ENCODE measurements around the gene SUPT20HL2. TPM values are rescaled to one million over a fixed set of nuclear protein-coding genes. Genes with fewer than 3 reads are reported as not detected.

The SUPT20HL2 gene
- total and polyA plus RNA-seq, 2 donors (not counting 1 experiment from before 2014, with no cell fraction given) = not detected

DNA sequence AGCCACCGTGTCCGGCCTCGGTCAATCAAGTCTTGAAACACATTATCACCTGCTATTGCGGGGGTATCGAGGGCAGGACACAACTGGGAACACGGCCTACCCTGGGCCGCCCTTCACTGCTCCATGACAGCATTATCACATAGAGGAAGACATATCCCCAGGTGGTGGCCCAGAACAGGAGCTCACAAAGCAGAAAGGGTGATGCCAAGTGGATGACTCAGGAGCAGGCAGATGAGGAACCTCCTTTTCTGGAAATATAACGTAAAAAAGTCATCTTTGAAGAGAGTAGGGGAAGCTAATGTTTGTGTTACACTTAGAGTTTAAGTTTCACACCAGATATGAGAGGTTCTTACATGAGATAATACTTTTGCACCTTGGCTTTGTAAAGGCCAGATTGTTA lies 41.2 kb upstream of the SUPT20HL2 start:
- Histone ChIP-seq H4K20me1 (ENCODE audit: control insufficient read depth, insufficient read depth, low read length, poor library complexity, severe bottlenecking) (no peaks in the 10 kb centered on the region), H2AFZ (ENCODE audit: insufficient read depth, low read depth, low read length, poor library complexity, severe bottlenecking) (no peak overlapping the region), H3K27ac (ENCODE audit: low read length in 2 of 2) (no peak overlapping the region), H3K27me3 (replicated peaks in 1 of 4; ENCODE audit: control extremely low read depth in 1 of 4, control insufficient read depth in 3 of 4, insufficient read depth in 4 of 4, low read length in 3 of 4) (no peaks in the 10 kb centered on the region), H3K4me3 (ENCODE audit: control extremely low read depth in 1 of 5, extremely low read depth in 1 of 5, insufficient read depth in 1 of 5, low read depth in 2 of 5, low read length in 4 of 5) (no peak overlapping the region), H3K36me3 (replicated peaks in 1 of 2; ENCODE audit: control extremely low read depth in 1 of 2, control insufficient read depth in 1 of 2, extremely low read depth in 1 of 2, insufficient read depth in 2 of 2, low read length in 1 of 2) (no peaks in the 10 kb centered on the region), H3K79me2 (ENCODE audit: control insufficient read depth, insufficient read depth, low read length) (no peaks in the 10 kb centered on the region), H3K9ac (ENCODE audit: low read length) (no peak overlapping the region), H3K4me1 (ENCODE audit: control insufficient read depth in 2 of 2, insufficient read depth in 2 of 2, low read length in 2 of 2) (no peaks in the 10 kb centered on the region), H3K4me2 (replicated peaks; ENCODE audit: low read depth, low read length, poor library complexity, severe bottlenecking) (no peak overlapping the region), H3K9me3 (ENCODE audit: control extremely low read depth in 1 of 3, control insufficient read depth in 2 of 3, insufficient read depth in 1 of 3, low read length in 2 of 3) (no peaks in the 10 kb centered on the region)
- no peaks in the 10 kb centered on the region for H3K9me3 Mint-ChIP-seq (ENCODE audit: insufficient read depth)
- ChIA-PET POLR2A (no interaction called here), CTCF (no interaction called here)
- H3K4me3 Mint-ChIP-seq = no peak overlapping the region
- intact Hi-C loops (cut with micrococcal nuclease) = no loop called here
- no peaks in the 10 kb centered on the region for H3K4me1 Mint-ChIP-seq
- no peak overlapping the region for H3K27ac Mint-ChIP-seq
- TF ChIP-seq EZH2 (IDR thresholded peaks at IDR 0.05; ENCODE audit: borderline replicate concordance, insufficient read depth, low read depth, low read length, poor library complexity, severe bottlenecking) = no peak
- TF ChIP-seq, protein P1, sequence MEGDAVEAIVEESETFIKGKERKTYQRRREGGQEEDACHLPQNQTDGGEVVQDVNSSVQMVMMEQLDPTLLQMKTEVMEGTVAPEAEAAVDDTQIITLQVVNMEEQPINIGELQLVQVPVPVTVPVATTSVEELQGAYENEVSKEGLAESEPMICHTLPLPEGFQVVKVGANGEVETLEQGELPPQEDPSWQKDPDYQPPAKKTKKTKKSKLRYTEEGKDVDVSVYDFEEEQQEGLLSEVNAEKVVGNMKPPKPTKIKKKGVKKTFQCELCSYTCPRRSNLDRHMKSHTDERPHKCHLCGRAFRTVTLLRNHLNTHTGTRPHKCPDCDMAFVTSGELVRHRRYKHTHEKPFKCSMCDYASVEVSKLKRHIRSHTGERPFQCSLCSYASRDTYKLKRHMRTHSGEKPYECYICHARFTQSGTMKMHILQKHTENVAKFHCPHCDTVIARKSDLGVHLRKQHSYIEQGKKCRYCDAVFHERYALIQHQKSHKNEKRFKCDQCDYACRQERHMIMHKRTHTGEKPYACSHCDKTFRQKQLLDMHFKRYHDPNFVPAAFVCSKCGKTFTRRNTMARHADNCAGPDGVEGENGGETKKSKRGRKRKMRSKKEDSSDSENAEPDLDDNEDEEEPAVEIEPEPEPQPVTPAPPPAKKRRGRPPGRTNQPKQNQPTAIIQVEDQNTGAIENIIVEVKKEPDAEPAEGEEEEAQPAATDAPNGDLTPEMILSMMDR (IDR thresholded peaks at IDR 0.05) = no peak
- WGBS (ENCODE audit: insufficient coverage) = 100% methylated on average over 5 of the region's 8 CpGs
- no peak for ATAC-seq (ENCODE audit: low read depth)
- DNase-seq = no peak
- H3K27me3 Mint-ChIP-seq = no peaks in the 10 kb centered on the region

DNA sequence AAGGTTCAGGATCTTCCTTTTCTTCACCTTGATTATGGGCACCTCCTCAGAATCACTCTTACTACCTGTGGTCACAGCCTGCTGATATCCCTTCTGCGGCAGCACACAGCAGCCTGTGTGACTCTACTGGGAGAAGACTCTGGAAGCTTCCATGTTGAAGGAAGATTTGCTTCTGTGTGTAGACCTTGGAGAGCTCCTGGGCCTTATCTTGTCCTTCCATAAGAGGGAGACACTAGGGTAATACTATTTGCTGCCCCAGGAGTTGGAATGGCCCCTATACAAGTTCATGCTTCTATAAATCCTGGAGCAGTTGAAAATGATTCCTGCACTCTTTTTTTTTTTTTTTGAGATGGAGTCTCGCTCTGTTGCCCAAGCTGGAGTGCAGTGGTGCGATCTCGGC lies 36.3 kb upstream of the SUPT20HL2 start:
- Mint-ChIP-seq H3K4me3 (no peak overlapping the region), H3K27me3 (no peaks in the 10 kb centered on the region), H3K4me1 (no peaks in the 10 kb centered on the region), H3K27ac (no peak overlapping the region), H3K9me3 (ENCODE audit: insufficient read depth) (no peaks in the 10 kb centered on the region)
- DNase-seq (no peak), ATAC-seq (ENCODE audit: low read depth) (no peak)
- Histone ChIP-seq H3K9me3 (ENCODE audit: control extremely low read depth in 1 of 3, control insufficient read depth in 2 of 3, insufficient read depth in 1 of 3, low read length in 2 of 3) (no peaks in the 10 kb centered on the region), H3K79me2 (ENCODE audit: control insufficient read depth, insufficient read depth, low read length) (no peaks in the 10 kb centered on the region), H3K27ac (ENCODE audit: low read length in 2 of 2) (no peak overlapping the region), H3K27me3 (replicated peaks in 1 of 4; ENCODE audit: control extremely low read depth in 1 of 4, control insufficient read depth in 3 of 4, insufficient read depth in 4 of 4, low read length in 3 of 4) (no peaks in the 10 kb centered on the region), H3K4me1 (ENCODE audit: control insufficient read depth in 2 of 2, insufficient read depth in 2 of 2, low read length in 2 of 2) (no peaks in the 10 kb centered on the region), H3K4me3 (ENCODE audit: control extremely low read depth in 1 of 5, extremely low read depth in 1 of 5, insufficient read depth in 1 of 5, low read depth in 2 of 5, low read length in 4 of 5) (no peak overlapping the region), H3K36me3 (replicated peaks in 1 of 2; ENCODE audit: control extremely low read depth in 1 of 2, control insufficient read depth in 1 of 2, extremely low read depth in 1 of 2, insufficient read depth in 2 of 2, low read length in 1 of 2) (no peaks in the 10 kb centered on the region), H2AFZ (ENCODE audit: insufficient read depth, low read depth, low read length, poor library complexity, severe bottlenecking) (no peak overlapping the region), H3K4me2 (replicated peaks; ENCODE audit: low read depth, low read length, poor library complexity, severe bottlenecking) (no peak overlapping the region), H3K9ac (ENCODE audit: low read length) (no peak overlapping the region), H4K20me1 (ENCODE audit: control insufficient read depth, insufficient read depth, low read length, poor library complexity, severe bottlenecking) (no peaks in the 10 kb centered on the region)
- ChIA-PET POLR2A (no interaction called here), CTCF (no interaction called here)
- TF ChIP-seq EZH2 (IDR thresholded peaks at IDR 0.05; ENCODE audit: borderline replicate concordance, insufficient read depth, low read depth, low read length, poor library complexity, severe bottlenecking) = no peak
- TF ChIP-seq, protein P1 (IDR thresholded peaks at IDR 0.05) = no peak
- intact Hi-C loops (cut with micrococcal nuclease) = no loop called here
- WGBS (ENCODE audit: insufficient coverage) = no CpG with 5 or more reads among the region's 4 CpGs
